ENCODE results near the gene MORN4. TPM values are rescaled to one million over a fixed set of nuclear protein-coding genes. Genes with fewer than 3 reads are reported as not detected.

Gene MORN4
- total RNA-seq, 4 donors from 2014 or later: 3.7 to 8.2 (median 7.1) TPM

GRCh38 chr10:97631098-97631497, 2.2 kb downstream of the MORN4 start:
- DNase-seq (ENCODE audit: low spot score in 2 of 2): no peak
- Histone ChIP-seq H3K4me3 (no peak overlapping the region), H3K36me3 (no peaks in the 10 kb centered on the region), H3K27ac (no peak overlapping the region), H3K4me1 (peaks cover 0 to 18% (median 3%) of the 10 kb centered on the region in 4 donors), H3K9me3 (no peaks in the 10 kb centered on the region), H3K27me3 (no peaks in the 10 kb centered on the region)
- TF ChIP-seq EP300 (IDR thresholded peaks at IDR 0.05): no peak
- no peak for TF ChIP-seq POLR2A (IDR thresholded peaks at IDR 0.05)
- no peak for TF ChIP-seq CTCF (IDR thresholded peaks at IDR 0.05)

GRCh38 chr10:97629289-97629688, 4.0 kb downstream of the MORN4 start:
- Histone ChIP-seq H3K36me3 (no peaks in the 10 kb centered on the region), H3K27me3 (no peaks in the 10 kb centered on the region), H3K4me3 (no peak overlapping the region), H3K9me3 (no peaks in the 10 kb centered on the region), H3K4me1 (peaks cover 0 to 18% (median 3%) of the 10 kb centered on the region in 4 donors), H3K27ac (no peak overlapping the region)
- WGBS, 2 donors: 95 to 97% methylated on average over 5 of the region's 5 CpGs
- TF ChIP-seq POLR2A (IDR thresholded peaks at IDR 0.05): no peak
- no peak for TF ChIP-seq CTCF (IDR thresholded peaks at IDR 0.05)
- TF ChIP-seq EP300 (IDR thresholded peaks at IDR 0.05): no peak
- DNase-seq (ENCODE audit: low spot score in 2 of 2): no peak

GRCh38 chr10:97628228-97628627, 5.1 kb downstream of the MORN4 start:
- Histone ChIP-seq H3K9me3 (no peaks in the 10 kb centered on the region), H3K4me1 (peaks cover 0 to 14% (median 3%) of the 10 kb centered on the region in 4 donors), H3K27ac (no peak overlapping the region), H3K4me3 (no peak overlapping the region), H3K27me3 (no peaks in the 10 kb centered on the region), H3K36me3 (no peaks in the 10 kb centered on the region)
- WGBS, 2 donors: 78% methylated on average over 3 of the region's 3 CpGs
- no peak for TF ChIP-seq CTCF (IDR thresholded peaks at IDR 0.05)
- TF ChIP-seq EP300 (IDR thresholded peaks at IDR 0.05): no peak
- no peak for TF ChIP-seq POLR2A (IDR thresholded peaks at IDR 0.05)
- DNase-seq (ENCODE audit: low spot score in 2 of 2): no peak

- DNase-seq (ENCODE audit: low spot score in 2 of 2): no peak
- no peak overlapping the region for H3K4me3 ChIP-seq
- no peaks in the 10 kb centered on the region for H3K36me3 ChIP-seq
- H3K9me3 ChIP-seq: no peaks in the 10 kb centered on the region
- WGBS, 2 donors: 81 to 82% methylated on average over 4 of the region's 4 CpGs
- peaks cover 0 to 12% (median 3%) of the 10 kb centered on the region in 4 donors for H3K4me1 ChIP-seq
- no peaks in the 10 kb centered on the region for H3K27me3 ChIP-seq
- TF ChIP-seq POLR2A (IDR thresholded peaks at IDR 0.05) (no peak), CTCF (IDR thresholded peaks at IDR 0.05) (no peak), EP300 (IDR thresholded peaks at IDR 0.05) (no peak)
- H3K27ac ChIP-seq: no peak overlapping the region
Measured at GRCh38 chr10:97627731-97628130, 5.6 kb downstream of the MORN4 start.

GRCh38 chr10:97623277-97623676, 10.0 kb downstream of the MORN4 start:
- Histone ChIP-seq H3K4me3 (no peak overlapping the region), H3K36me3 (peaks cover 0 to 12% (median 0%) of the 10 kb centered on the region in 3 donors), H3K4me1 (no peaks in the 10 kb centered on the region), H3K27ac (no peak overlapping the region), H3K27me3 (no peaks in the 10 kb centered on the region), H3K9me3 (no peaks in the 10 kb centered on the region)
- TF ChIP-seq POLR2A (IDR thresholded peaks at IDR 0.05) (no peak), CTCF (IDR thresholded peaks at IDR 0.05) (no peak), EP300 (IDR thresholded peaks at IDR 0.05) (no peak)
- 82 to 83% methylated on average over 1 of the region's 1 CpG for WGBS, 2 donors
- no peak for DNase-seq (ENCODE audit: low spot score in 2 of 2)

Data from tibial nerve (tissue), 4 donors.